Putamen (tissue), 1 donor: ENCODE measurements around the gene ZNF584.
A peak's percentile ranks its signal among the peaks of the same experiment; 100 is the strongest.

ENCODE experiments used
- DNase-seq: peaks from one replicate; pipeline ENCODE4 v3.0.0-alpha.2; 2016; ENCODE audit warnings: low spot score

ZNF584 gene

DNA sequence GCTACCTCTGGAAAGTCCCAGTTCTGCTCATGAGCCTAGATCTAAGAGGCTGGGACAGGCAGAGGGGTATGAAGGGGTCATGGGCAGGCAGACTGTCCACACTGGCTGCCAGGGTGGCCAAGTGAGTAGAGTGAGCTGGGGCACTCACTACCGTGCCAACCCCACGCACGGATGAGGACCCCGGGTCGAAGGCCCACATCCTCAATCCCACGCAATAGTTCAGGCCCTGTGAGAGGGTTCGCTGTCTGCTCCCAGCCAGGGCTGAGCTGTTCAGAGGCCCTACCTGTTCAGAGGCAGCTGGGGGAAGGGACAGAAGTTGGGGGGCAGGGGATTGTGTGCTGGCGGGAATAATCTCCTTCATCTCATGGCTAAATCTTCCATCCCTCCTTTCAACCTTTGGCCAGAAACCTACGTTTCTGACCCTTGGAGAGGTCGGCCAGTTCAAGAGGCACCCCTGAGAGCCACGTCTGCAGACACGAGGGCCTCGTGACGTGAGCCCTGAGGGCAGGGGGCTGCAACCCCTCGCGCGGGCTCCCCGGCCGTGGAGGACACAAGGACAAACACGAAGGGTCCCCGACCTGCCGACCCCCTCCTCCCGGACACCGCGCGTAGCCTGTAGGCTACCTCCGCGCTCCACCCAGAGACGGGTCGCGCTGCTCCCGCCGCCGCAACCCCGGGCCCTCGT, 22.4 kb upstream of the ZNF584 start:
- no peak for DNase-seq

DNA sequence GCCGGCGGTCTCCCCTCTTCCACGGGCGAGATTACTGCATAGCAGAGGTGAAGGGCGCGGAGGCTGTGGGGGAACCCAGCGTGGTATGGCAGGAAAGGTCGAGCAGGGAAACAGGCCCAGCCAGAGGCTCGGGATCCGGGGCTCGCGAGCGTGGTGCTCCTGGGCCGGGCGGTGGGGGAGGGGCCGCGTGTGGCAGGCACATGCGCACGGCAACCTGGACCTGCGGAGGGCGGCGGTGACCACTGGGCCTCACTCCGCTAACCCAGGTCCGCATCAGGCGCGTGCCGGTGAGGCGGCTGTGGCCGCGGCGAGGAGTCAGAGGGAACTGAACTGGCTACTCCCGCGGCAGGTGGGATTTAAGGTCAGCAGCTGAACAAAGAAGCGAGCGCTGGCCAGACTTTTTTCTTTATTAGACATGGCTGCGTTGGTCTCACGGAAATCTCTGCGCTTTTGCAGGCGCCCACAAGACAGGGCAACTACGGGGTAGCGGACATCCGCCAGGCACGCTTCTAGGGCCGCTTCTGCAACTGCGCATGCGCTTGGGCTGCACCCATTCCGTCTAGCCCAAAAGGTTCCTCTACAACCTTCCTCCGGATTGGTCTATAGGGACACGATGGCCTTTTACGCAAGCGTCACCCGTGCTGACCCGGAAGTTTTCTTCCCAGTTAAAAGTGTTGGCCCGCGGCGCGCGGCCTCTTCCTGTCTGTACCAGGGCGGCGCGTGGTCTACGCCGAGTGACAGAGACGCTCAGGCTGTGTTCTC, 21.7 kb upstream of the ZNF584 start, which contains the start of gene RPS5:
Gene RPS5, plus strand, starts transcription at position 694 of the 762 bp plus-strand sequence. CDS start 869 bp downstream, outside the sequence.
- DNase-seq, result peak; percentile 98

GRCh38 chr19:58387338-58388174, 20.9 kb upstream of the ZNF584 start:
- no peak for DNase-seq

DNA sequence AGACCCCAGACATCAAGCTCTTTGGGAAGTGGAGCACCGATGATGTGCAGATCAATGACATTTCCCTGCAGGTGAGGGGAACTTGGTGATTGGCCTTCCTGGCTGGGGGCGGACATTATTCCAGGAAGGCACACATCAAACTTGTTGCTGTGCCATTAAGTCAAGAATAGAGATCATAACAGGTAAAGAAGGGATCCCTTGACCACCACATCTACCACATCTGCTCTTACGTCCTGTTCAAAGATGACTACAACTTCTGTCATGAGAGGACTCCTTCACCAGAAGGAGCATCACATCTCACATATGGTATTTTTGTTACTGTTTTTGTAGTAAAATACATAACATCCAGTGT, 20.3 kb upstream of the ZNF584 start:
- DNase-seq, result no peak

GRCh38 chr19:58392945-58393724, 15.3 kb upstream of the ZNF584 start:
- no peak for DNase-seq

DNA sequence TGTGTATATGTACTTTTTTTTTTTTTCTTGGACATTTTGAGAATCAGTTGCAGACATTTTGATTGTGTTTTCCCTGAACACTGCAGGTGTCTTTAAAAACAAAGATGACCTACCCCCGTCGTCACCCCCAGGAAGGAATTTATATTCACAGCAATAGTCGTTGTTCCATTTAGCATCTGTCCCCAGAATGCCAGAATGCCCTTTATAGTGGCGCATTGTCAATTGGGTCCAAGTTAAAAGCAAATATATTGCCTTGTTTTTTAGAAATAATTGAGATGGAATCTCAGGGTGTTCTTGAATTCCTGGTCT, 14.8 kb upstream of the ZNF584 start:
- DNase-seq, result no peak

DNA sequence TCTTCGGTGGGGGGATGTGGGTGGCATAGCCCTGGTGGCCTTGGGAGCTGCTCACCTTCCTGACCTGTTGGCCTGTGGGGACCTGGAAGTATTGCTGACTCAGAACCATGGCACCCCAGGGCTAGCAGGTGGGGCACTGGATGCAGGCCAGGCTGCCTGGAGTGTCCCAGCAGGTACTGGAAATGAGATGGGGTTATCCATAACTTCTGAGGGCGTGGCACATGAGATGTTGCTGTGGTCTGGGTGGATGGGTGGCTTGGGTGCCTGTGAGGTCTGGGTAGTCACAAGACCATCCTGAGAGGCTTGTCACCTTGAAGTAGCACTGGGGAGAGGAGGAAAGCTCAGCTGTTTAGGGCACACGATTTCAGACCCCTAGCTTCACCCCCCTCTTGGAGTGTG, 13.6 kb upstream of the ZNF584 start:
- no peak for DNase-seq

GRCh38 chr19:58395220-58395978, 13.1 kb upstream of the ZNF584 start, which contains the start of gene RNF225:
TSS of gene RNF225 (plus strand) at chr19:58395656. CDS start at chr19:58396090, 434 bp downstream.
- no peak for DNase-seq

- DNase-seq, result no peak
Measured at GRCh38 chr19:58395979-58396627, 12.3 kb upstream of the ZNF584 start.

DNA sequence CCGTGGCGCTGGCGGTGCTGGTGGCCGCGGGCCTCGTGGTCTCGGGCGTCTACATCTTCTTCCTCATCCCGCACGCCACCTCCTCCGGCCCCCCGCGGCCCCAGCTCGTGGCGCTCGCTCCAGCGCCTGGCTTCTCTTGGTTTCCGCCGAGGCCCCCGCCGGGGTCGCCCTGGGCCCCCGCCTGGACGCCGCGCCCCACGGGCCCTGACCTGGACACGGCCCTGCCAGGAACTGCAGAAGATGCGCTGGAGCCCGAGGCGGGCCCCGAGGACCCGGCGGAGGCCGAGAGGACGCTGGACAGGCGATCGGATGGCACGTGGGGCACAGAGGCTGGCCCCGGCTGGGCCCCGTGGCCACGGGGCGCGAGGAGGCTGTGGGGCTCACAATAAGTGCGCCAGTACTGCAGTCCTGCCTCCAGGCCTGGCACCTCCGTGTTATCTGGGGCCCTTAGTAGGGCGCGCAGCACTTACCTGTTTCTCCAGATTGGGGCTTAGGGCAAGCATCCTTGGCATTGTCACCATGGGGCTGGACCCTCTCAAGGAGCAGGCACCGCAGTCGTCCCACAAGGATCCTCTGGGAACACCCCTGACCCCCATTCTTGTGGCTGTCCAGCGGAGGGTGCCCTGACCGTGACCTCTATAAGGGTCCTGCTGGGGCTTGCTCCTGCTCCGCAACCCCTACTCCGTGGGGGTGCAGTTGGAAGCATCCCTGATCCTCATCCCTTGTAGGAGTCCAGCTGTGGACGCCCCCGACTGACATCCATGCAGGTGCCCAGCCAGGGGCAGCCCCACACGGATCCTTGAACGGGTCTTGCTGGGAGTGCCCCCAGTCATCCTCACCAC, 11.5 kb upstream of the ZNF584 start:
- DNase-seq, result no peak

DNA sequence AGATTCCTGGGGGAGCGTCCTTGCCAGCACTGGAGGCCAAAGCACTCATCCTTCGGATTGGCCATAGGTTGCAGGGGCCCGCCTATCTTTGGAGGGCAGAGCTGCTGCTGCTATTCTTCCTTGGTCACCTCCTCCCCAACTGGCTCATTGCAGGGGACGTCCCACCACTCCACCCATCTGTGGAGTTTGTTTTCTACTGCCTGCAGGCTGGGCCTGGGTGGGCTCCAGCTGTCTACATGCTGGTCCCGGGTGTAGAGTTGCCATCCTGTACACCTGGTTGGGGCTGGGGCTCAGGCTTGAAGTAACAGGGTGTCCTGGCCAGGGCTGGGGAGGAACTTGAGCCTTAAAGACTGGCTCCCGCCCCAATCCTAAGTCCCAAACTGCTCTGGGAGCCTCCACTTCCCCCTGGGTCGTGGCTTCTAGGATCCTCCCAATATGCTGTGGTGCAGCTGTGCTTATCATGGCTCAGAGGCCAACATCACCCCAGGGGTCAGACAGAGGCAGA, 10.9 kb upstream of the ZNF584 start:
- DNase-seq, result no peak

DNA sequence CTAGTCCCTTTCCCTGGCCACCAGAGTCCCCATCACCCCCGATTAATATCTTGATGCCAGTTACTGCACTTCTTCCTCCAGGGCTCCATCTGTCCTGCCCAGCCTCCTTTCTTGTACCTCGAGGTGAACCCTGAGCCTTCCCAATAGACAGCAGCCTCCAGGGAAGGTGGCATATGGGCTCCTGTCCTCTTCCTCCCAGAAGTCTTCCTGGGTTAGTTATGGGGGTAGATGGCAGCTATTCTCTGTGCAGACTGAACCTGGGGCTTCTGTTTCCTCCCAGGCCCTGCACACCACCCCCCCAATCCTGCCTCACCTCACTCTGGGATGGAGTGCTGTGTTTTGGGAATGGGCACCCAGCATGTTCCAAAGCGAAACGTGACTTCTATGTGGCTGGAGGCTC, 10.4 kb upstream of the ZNF584 start:
- DNase-seq, result no peak

DNA sequence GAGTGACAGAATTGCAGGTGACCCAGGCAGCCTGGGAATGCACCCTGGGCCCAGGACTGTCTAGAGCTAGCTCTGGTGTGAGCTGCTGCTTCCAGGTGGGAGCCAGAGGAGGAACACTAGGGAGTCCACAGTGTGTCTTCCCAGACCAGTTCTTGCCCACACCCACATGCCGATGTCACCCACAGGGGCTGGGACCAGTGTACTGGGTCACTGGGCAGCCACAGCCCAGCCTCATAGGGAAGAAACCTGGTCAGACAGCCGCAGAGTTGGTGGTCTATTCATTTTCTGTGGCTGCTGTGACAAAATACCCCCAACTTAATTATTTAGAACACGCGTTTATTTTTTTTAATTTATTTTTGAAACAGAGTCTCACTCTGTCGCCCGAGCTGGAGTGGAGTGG, 9.9 kb upstream of the ZNF584 start:
- no peak for DNase-seq

GRCh38 chr19:58399903-58400302, 8.5 kb upstream of the ZNF584 start:
- DNase-seq, result no peak

DNA sequence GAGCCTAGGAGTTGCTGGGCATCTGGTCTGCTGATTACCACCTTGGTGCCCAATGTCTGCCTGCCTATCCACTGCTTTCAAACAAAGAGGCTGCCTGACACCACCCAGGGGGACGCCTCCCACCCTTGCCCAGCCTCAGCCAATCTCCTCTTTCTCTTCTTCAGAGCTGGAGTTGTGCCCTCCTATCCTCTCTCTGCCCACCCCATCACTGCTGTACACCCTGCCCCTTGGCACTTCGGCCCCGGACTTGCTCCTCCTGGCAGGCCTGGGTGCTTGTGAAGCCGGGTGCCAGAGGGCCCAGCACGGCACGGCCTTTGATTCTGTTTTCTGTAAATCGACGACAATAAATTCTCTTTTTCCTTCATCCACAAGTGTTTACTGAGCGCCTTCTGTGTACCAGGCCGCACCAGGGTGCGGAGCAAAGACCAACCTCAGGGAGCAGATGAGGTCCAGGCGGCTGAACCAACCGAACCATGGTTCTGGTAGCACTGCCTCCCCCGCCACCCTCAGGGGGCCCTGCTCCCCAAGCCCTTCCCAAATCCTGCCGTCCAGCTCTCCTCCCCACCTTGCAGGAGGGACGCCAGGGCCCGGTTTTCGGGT, 8.0 kb upstream of the ZNF584 start:
- peak; percentile 55 for DNase-seq

GRCh38 chr19:58400916-58401839, 7.3 kb upstream of the ZNF584 start:
- peak; percentile 99 for DNase-seq

GRCh38 chr19:58401840-58402421, 6.5 kb upstream of the ZNF584 start:
- DNase-seq, result no peak
